MM.1S (cell line): ENCODE data around the gene OR4K2.

Experiments
- DNase-seq: peaks from one replicate; pipeline ENCODE4 v3.0.0-alpha.2; 2015
- H2AFZ ChIP-seq: fragments of 300-600 bp; sonication (generic); 2 replicates; pipeline ENCODE4 v1.6.0; 2016; ENCODE audit warnings: antibody characterized with exemption, low read length
- H3F3A ChIP-seq: fragments of 300-600 bp; sonication (generic); 2 replicates; pipeline ENCODE4 v1.6.1; 2016; ENCODE audit warnings: mild to moderate bottlenecking, antibody characterized with exemption, low read length, moderate library complexity, mixed read lengths; ENCODE audit not compliant: insufficient read depth
- H3K27ac ChIP-seq: fragments of 300-600 bp; sonication (generic); 2 replicates; pipeline ENCODE4 v1.5.1; 2016; ENCODE audit warnings: mild to moderate bottlenecking, low read length
- H3K27me3 ChIP-seq: fragments of 300-600 bp; sonication (generic); replicated peaks from 2 replicates; pipeline ENCODE4 v1.6.0; 2016; ENCODE audit warnings: low read length; ENCODE audit not compliant: insufficient read depth
- H3K36me3 ChIP-seq: fragments of 300-600 bp; sonication (generic); replicated peaks from 2 replicates; pipeline ENCODE4 v1.6.1; 2016; ENCODE audit warnings: mild to moderate bottlenecking, low read length, mixed read lengths; ENCODE audit not compliant: insufficient read depth
- H3K4me1 ChIP-seq: fragments of 300-600 bp; sonication (generic); 2 replicates; pipeline ENCODE4 v1.6.1; 2016; ENCODE audit warnings: low read length, mixed read lengths
- H3K4me2 ChIP-seq: fragments of 300-600 bp; sonication (generic); 2 replicates; pipeline ENCODE4 v1.6.0; 2016; ENCODE audit warnings: low read depth, low read length
- H3K4me3 ChIP-seq: fragments of 300-600 bp; sonication (generic); 2 replicates; pipeline ENCODE4 v1.5.1; 2016; ENCODE audit warnings: low read length, mixed read lengths
- H3K79me2 ChIP-seq: fragments of 300-600 bp; sonication (generic); 2 replicates; pipeline ENCODE4 v1.6.1; 2016; ENCODE audit warnings: mixed run types, low read length, mixed read lengths
- H3K9ac ChIP-seq: fragments of 300-600 bp; sonication (generic); 2 replicates; pipeline ENCODE4 v1.6.1; 2016; ENCODE audit warnings: low read length, mixed read lengths
- H3K9me2 ChIP-seq: fragments of 300-600 bp; sonication (generic); replicated peaks from 2 replicates; pipeline ENCODE4 v1.6.1; 2016; ENCODE audit warnings: mild to moderate bottlenecking, low read length, mixed read lengths; ENCODE audit not compliant: insufficient read depth
- H3K9me3 ChIP-seq: fragments of 300-600 bp; sonication (generic); replicated peaks from 2 replicates; pipeline ENCODE4 v1.6.1; 2016; ENCODE audit warnings: mild to moderate bottlenecking, low read length, mixed read lengths; ENCODE audit not compliant: insufficient read depth
- H4K20me1 ChIP-seq: fragments of 300-600 bp; sonication (generic); 2 replicates; pipeline ENCODE4 v1.6.1; 2016; ENCODE audit warnings: mild to moderate bottlenecking, low read length, moderate library complexity, mixed read lengths; ENCODE audit not compliant: insufficient read depth
- CTCF ChIP-seq: fragments of 300-600 bp; sonication (generic); IDR thresholded peaks from 2 replicates; pipeline ENCODE4 v1.5.1; 2016; ENCODE audit warnings: antibody characterized with exemption, low read length, mixed read lengths
- EZH2 ChIP-seq: fragments of 300-600 bp; sonication (generic); optimal IDR thresholded peaks from 2 replicates; pipeline ENCODE3; 2017; ENCODE audit warnings: low read depth, mild to moderate bottlenecking, antibody characterized with exemption, low read length, mixed read lengths
- EZH2phosphoT487 ChIP-seq: fragments of 300-600 bp; sonication (generic); IDR thresholded peaks from 2 replicates; pipeline ENCODE4 v1.6.1; 2018; ENCODE audit warnings: antibody characterized with exemption, low read length

OR4K2 gene

GRCh38 chr14:19878029-19878642 lies 3.2 kb downstream of the OR4K2 start:
- Histone ChIP-seq H3K36me3 (no peaks in the 10 kb centered on the region), H3K9me2 (no peaks in the 10 kb centered on the region), H3K4me1 (no peaks in the 10 kb centered on the region), H4K20me1 (no peaks in the 10 kb centered on the region), H3K9ac (no peak overlapping the region), H3K27ac (no peak overlapping the region), H3K9me3 (no peaks in the 10 kb centered on the region), H3K27me3 (no peaks in the 10 kb centered on the region), H3F3A (no peaks in the 10 kb centered on the region), H3K79me2 (no peaks in the 10 kb centered on the region), H2AFZ (no peak overlapping the region), H3K4me3 (no peak overlapping the region), H3K4me2 (no peak overlapping the region)
- TF ChIP-seq EZH2phosphoT487: no peak
- no peak for TF ChIP-seq EZH2
- peak; percentile 50 for TF ChIP-seq CTCF
- DNase-seq: peak; percentile 28

- H3K9me2 ChIP-seq: no peaks in the 10 kb centered on the region
- no peaks in the 10 kb centered on the region for H3K9me3 ChIP-seq
- no peaks in the 10 kb centered on the region for H3K27me3 ChIP-seq
Measured at GRCh38 chr14:19895282-19895681, 20.3 kb downstream of the OR4K2 start.

GRCh38 chr14:19900999-19901398 lies 26.1 kb downstream of the OR4K2 start:
- TF ChIP-seq EZH2phosphoT487: no peak
- TF ChIP-seq EZH2: no peak
- no peak for TF ChIP-seq CTCF
- Histone ChIP-seq H3K4me3 (no peak overlapping the region), H3K4me2 (no peak overlapping the region), H2AFZ (no peak overlapping the region), H3K9me2 (no peaks in the 10 kb centered on the region), H3K27ac (no peak overlapping the region), H3K27me3 (no peaks in the 10 kb centered on the region), H3F3A (no peaks in the 10 kb centered on the region), H3K4me1 (no peaks in the 10 kb centered on the region), H4K20me1 (no peaks in the 10 kb centered on the region), H3K9me3 (no peaks in the 10 kb centered on the region), H3K36me3 (no peaks in the 10 kb centered on the region), H3K9ac (no peak overlapping the region), H3K79me2 (no peaks in the 10 kb centered on the region)
- DNase-seq: no peak

More at GRCh38 chr14:19895282-19895681, 20.3 kb downstream of the OR4K2 start:
- H3K79me2 ChIP-seq: no peaks in the 10 kb centered on the region
- no peak overlapping the region for H2AFZ ChIP-seq
- no peak overlapping the region for H3K4me3 ChIP-seq
- no peak for DNase-seq
- no peak overlapping the region for H3K27ac ChIP-seq
- H3K4me1 ChIP-seq: no peaks in the 10 kb centered on the region
- no peak overlapping the region for H3K9ac ChIP-seq
- no peaks in the 10 kb centered on the region for H4K20me1 ChIP-seq
- TF ChIP-seq EZH2phosphoT487 (no peak), CTCF (no peak), EZH2 (no peak)
- no peaks in the 10 kb centered on the region for H3F3A ChIP-seq
- no peaks in the 10 kb centered on the region for H3K36me3 ChIP-seq
- no peak overlapping the region for H3K4me2 ChIP-seq
